ENCODE results near the gene BMPR1A.
"Not testable (repeated sequence)": the region's sequence is repeated elsewhere in the genome, so short reads cannot be mapped to it uniquely, and the experiment has no call there.

Gene BMPR1A

DNA sequence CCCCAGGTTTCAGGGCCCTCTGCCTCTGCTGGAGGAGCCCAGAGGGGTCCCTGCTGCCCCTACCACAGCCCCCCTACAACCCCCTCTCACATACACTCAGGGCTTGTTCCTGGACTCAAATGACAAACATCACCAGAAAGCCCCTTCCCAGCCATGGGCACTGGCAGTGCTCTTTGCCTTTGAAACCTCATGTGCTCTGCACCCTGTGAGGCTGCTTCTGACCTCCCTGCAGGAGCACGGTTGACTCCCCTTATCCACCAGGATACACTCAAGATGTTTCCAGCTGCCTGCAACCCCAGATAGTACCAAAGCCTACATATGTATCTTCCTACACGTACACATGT, 208.4 kb downstream of the BMPR1A start:
- peaks cover 38% of the 10 kb centered on the region for H3K4me1 Mint-ChIP-seq (ENCODE audit: low read depth)
- H3K4me3 Mint-ChIP-seq = no peak overlapping the region
- no peak overlapping the region for H3K27ac Mint-ChIP-seq

DNA sequence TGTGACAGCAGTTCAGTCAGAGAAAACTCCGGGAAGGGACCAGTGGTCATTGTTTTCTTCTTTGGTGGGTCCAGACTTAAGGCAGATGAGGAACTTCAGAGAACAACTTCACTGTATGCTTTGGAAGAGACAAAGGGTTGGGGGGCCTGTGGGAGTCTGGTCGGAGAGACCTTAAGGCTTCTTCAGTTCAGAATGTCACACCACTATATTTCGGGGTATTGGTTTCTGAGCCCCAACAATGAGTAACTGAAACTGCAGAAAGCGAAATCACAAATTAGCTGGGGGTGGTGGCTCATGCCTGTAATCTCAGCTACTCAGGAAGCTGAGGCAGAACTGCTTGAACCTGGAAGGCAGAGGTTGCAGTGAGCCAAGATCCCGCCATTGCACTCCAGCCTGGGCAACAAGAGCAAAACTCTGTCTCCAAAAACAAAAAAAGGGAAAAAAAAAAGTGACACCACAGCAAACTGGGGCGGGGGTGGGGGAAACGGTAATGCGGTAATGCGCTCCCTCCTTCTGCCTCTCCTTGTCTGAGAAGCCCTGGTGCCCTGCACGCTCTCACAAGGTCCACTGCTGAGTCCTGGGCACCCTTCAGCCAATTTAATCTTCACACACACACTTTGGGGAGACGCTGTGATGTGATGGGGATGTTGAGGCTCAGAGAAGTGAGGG, 209.7 kb downstream of the BMPR1A start:
- Mint-ChIP-seq H3K4me3 (peak overlapping the region; percentile 62), H3K27ac (peak overlapping the region; percentile 89), H3K36me3 (ENCODE audit: low read depth) (no peaks in the 10 kb centered on the region), H3K27me3 (no peaks in the 10 kb centered on the region), H3K9me3 (no peaks in the 10 kb centered on the region), H3K4me1 (ENCODE audit: low read depth) (peaks cover 49% of the 10 kb centered on the region)

More for the DNA sequence above, 208.4 kb downstream of the BMPR1A start:
- no peaks in the 10 kb centered on the region for H3K27me3 Mint-ChIP-seq
- no peaks in the 10 kb centered on the region for H3K9me3 Mint-ChIP-seq
- H3K36me3 Mint-ChIP-seq (ENCODE audit: low read depth) = no peaks in the 10 kb centered on the region

DNA sequence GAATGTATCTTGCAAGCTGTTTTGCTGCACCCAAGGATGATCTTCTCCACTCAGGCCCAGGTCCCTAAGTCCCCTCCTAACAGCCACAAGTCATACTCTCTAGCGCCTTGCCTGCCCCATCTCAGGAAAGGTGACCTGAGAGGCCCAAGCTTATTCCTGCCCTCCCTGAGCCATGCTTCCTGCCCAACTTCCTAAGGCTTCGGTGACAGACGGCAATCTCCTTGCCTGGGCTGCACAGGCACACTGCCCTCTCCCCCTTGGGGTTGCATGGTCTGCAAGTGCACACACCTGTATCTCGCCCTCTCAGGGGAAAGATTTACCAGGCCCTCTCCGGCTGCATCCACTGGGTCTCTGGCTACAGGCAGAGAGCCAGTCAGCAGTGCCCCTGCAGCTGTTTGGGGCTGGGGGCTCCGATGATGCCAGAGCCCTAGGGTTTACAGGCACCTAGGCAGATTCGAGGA, 211.1 kb downstream of the BMPR1A start:
- peak overlapping the region; percentile 49 for H3K27ac Mint-ChIP-seq
- H3K4me1 Mint-ChIP-seq (ENCODE audit: low read depth) = peaks cover 57% of the 10 kb centered on the region
- no peaks in the 10 kb centered on the region for H3K36me3 Mint-ChIP-seq (ENCODE audit: low read depth)
- H3K4me3 Mint-ChIP-seq = no peak overlapping the region
- no peaks in the 10 kb centered on the region for H3K27me3 Mint-ChIP-seq
- H3K9me3 Mint-ChIP-seq = no peaks in the 10 kb centered on the region

- Mint-ChIP-seq H3K36me3 (ENCODE audit: low read depth) (no peaks in the 10 kb centered on the region), H3K9me3 (no peaks in the 10 kb centered on the region), H3K27ac (peak within 1 kb of the TSS; percentile 49), H3K4me3 (no peak within 1 kb of the TSS), H3K27me3 (no peaks in the 10 kb centered on the region), H3K4me1 (ENCODE audit: low read depth) (peaks cover 59% of the 10 kb centered on the region)
These were observed 212.0 kb downstream of the BMPR1A start, which contains the start of gene ADIRF for GRCh38 chr10:86968271-86968993. ADIRF (plus strand) TSS chr10:86968482; CDS start chr10:86968545, 63 bp downstream.

DNA sequence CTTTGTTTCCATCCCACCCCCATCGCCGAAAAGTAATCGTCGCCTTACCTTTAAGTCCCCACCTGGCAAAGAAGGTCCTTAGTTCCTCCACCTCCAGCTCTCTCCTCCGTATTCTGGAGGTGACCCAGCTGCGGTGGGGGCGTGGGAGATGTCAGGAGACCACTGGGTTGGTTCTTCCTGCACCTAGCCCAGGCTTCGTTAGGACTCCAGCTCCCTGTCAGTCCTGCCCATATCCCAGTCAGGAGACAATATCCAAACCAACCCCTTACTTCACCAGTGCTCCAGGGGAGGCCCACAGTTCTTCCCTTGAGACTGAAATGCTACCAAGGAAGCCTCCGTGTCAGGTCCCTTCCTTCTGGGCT, 212.6 kb downstream of the BMPR1A start:
- Mint-ChIP-seq H3K36me3 (ENCODE audit: low read depth) (no peaks in the 10 kb centered on the region), H3K4me1 (ENCODE audit: low read depth) (peaks cover 59% of the 10 kb centered on the region), H3K4me3 (no peak overlapping the region), H3K9me3 (no peaks in the 10 kb centered on the region), H3K27ac (no peak overlapping the region), H3K27me3 (no peaks in the 10 kb centered on the region)

DNA sequence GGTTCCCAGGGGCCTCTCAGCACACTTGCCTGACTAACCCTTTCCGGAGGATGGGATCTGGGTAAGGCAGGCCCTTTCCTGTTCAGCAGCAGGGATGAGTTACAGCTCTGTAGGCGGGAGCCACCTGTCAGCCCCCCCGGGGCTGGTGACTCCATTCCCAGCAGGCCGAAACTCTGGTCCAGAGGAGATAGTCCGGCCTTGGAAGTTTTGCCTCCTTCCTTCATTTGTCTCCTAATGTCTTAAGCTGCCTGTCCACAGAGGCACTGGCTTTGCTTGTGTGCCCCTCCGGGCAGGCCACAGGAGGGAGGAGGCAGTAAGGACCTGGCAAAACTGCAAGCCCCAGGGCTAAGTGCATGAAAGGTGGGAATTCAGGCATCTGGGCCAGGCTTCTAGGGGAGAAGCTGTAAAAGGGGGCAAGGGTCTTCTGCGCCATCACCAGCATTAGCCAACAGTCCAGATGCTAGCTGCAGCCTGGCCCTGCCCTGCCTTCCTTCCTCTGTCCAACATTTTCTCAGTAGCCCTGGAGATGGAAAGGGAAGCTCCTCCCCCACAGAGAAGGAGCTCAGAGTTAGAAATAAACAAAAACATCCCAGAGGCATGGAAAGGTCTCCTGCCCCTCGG, 213.1 kb downstream of the BMPR1A start:
- no peaks in the 10 kb centered on the region for H3K36me3 Mint-ChIP-seq (ENCODE audit: low read depth)
- H3K27me3 Mint-ChIP-seq = no peaks in the 10 kb centered on the region
- H3K4me1 Mint-ChIP-seq (ENCODE audit: low read depth) = peaks cover 59% of the 10 kb centered on the region
- no peak overlapping the region for H3K4me3 Mint-ChIP-seq
- no peaks in the 10 kb centered on the region for H3K9me3 Mint-ChIP-seq
- H3K27ac Mint-ChIP-seq = no peak overlapping the region

- Mint-ChIP-seq H3K4me1 (ENCODE audit: low read depth) (peaks cover 55% of the 10 kb centered on the region), H3K9me3 (no peaks in the 10 kb centered on the region)
These were observed 214.0 kb downstream of the BMPR1A start for GRCh38 chr10:86970162-86970981.

DNA sequence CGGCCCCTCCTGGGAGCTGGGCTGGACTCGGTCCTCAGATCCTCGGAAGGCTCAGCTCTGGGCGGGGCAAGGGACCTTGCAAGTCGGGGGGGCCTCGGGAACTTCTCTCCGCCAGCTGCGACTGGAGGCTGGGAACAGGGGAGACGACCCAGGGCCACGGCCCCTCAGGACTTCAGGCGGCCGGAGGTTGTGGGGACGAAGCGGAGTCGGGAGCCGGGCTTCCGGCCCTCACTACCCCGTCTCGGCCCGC, 214.5 kb downstream of the BMPR1A start:
- H3K4me1 Mint-ChIP-seq (ENCODE audit: low read depth) = peaks cover 49% of the 10 kb centered on the region
- H3K27ac Mint-ChIP-seq = peak overlapping the region; percentile 79
- peak overlapping the region; percentile 80 for H3K4me3 Mint-ChIP-seq
- H3K27me3 Mint-ChIP-seq = no peaks in the 10 kb centered on the region
- H3K9me3 Mint-ChIP-seq = no peaks in the 10 kb centered on the region
- H3K36me3 Mint-ChIP-seq (ENCODE audit: low read depth) = no peaks in the 10 kb centered on the region

More at GRCh38 chr10:86970162-86970981, 214.0 kb downstream of the BMPR1A start:
- Mint-ChIP-seq H3K27me3 (no peaks in the 10 kb centered on the region), H3K36me3 (ENCODE audit: low read depth) (no peaks in the 10 kb centered on the region), H3K27ac (peak overlapping the region; percentile 79), H3K4me3 (peak overlapping the region; percentile 80)

DNA sequence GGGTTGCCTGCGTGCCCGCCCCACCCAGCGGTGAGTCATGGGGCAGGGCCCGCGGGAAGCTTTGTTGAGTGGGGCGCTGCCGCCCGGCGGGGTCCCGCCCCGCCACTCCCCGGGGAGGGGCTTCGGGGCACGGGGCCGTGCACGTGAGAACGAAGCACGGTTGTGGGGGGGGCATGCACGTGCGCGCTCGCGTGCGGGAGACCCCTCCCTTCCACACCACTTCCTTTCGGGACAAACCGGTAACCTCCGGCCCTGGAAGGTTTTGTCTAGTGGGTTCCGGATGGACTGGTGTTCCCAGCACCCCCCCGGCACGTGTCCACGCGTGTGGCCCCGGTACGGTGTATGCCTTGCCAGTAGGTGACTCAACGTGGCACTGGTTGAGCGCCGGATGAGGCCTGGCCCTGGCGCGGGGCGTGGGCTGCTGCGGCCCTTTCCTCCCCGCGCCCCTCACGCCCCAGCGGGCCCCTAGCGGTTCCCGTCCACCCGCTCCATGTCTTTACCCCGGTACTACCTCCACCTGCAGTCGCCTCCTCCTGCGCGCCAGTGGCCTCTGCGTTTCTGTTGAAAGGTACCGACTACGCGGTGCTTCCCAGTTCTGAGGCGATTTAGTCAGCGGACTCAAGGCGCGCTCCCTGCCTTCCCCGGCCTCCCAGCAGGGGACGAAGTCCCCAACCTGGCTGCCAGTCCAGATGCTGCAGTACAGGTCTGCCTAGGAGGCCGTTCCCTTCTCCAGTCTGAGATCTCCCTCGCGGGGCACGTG, 215.0 kb downstream of the BMPR1A start:
- Mint-ChIP-seq H3K4me1 (ENCODE audit: low read depth) (peaks cover 44% of the 10 kb centered on the region), H3K4me3 (peak overlapping the region; percentile 81), H3K9me3 (no peaks in the 10 kb centered on the region), H3K27me3 (no peaks in the 10 kb centered on the region), H3K36me3 (ENCODE audit: low read depth) (no peaks in the 10 kb centered on the region), H3K27ac (peak overlapping the region; percentile 94)

DNA sequence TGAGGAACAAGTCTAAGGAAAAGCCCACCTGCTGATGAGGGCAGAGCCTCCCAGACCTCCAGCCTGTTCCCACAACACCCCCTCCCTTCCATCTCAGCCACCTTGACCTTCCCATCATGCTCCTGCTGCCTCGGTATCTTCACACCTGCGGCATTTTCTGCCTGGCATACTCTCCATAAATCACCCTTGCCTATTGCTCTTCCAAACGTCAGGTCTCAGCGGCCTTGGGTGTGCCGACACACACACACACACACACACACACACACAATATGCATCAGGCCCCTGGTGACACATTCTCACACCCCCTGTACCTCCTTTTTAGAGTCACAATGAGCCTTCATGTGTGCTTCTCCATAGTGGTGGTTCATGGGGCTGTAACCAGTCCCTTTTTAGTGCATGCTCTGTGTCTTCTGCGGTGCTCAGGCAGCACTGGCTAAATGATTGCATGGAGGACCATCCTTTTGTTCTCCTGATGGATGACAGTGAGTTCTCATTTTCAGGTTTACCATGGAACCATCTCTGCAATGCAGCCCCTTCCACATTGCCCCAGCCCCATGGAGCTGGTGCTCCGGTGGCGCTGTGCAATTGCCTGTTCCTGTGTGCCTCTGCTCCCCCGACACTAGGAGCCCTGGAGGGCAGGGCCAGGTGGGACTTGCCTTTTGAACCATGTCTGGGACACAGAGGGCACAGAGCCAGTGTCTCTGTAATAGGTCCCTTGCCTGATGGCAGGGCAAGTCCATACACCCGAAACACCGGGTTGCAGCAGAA, 216.4 kb downstream of the BMPR1A start:
- Mint-ChIP-seq H3K27me3 (no peaks in the 10 kb centered on the region), H3K9me3 (no peaks in the 10 kb centered on the region), H3K27ac (peak overlapping the region; percentile 29), H3K4me3 (no peak overlapping the region), H3K36me3 (ENCODE audit: low read depth) (no peaks in the 10 kb centered on the region), H3K4me1 (ENCODE audit: low read depth) (peaks cover 30% of the 10 kb centered on the region)

GRCh38 chr10:86974484-86974883, 218.1 kb downstream of the BMPR1A start:
- no peaks in the 10 kb centered on the region for H3K9me3 Mint-ChIP-seq
- no peak overlapping the region for H3K4me3 Mint-ChIP-seq
- H3K27me3 Mint-ChIP-seq = no peaks in the 10 kb centered on the region
- H3K4me1 Mint-ChIP-seq (ENCODE audit: low read depth) = peaks cover 23% of the 10 kb centered on the region
- H3K36me3 Mint-ChIP-seq (ENCODE audit: low read depth) = no peaks in the 10 kb centered on the region
- no peak overlapping the region for H3K27ac Mint-ChIP-seq

GRCh38 chr10:86976362-86977056, 220.1 kb downstream of the BMPR1A start:
- Mint-ChIP-seq H3K9me3 (no peaks in the 10 kb centered on the region), H3K4me1 (ENCODE audit: low read depth) (peaks cover 9% of the 10 kb centered on the region), H3K27me3 (no peaks in the 10 kb centered on the region), H3K4me3 (no peak overlapping the region), H3K27ac (no peak overlapping the region), H3K36me3 (ENCODE audit: low read depth) (no peaks in the 10 kb centered on the region)

- not testable (repeated sequence) for H3K9me3 Mint-ChIP-seq; H3K27ac Mint-ChIP-seq; H3K27me3 Mint-ChIP-seq; H3K36me3 Mint-ChIP-seq (ENCODE audit: low read depth); H3K4me3 Mint-ChIP-seq; H3K4me1 Mint-ChIP-seq (ENCODE audit: low read depth)
These were observed 222.0 kb downstream of the BMPR1A start for GRCh38 chr10:86978457-86978856.

Data from stimulated activated naive CD8-positive, alpha-beta T cell treated with anti-CD3 and anti-CD28 coated beads, Interleukin-15, Interleukin-2, amounts not matched to agents 100 ng/mL and 50 ng/mL, for 24 hours (primary cell).